K562 (cell line): ENCODE measurements around the gene TAF15. TPM values are rescaled to one million over a fixed set of nuclear protein-coding genes. Genes with fewer than 3 reads are reported as not detected.
A peak's percentile ranks its signal among the peaks of the same experiment; 100 is the strongest.

ENCODE experiments used
- BMI1 ChIP-seq: fragments of 150-350 bp; IDR thresholded peaks from 2 replicates; pipeline ENCODE4 v1.6.1; 2014; ENCODE audit warnings: low read length
- E2F8 ChIP-seq: fragments of 450-650 bp; IDR thresholded peaks from 2 replicates; pipeline ENCODE4 v1.7.1; 2018; ENCODE audit warnings: mild to moderate bottlenecking, low read depth; ENCODE audit not compliant: partially characterized antibody
- ELF4 ChIP-seq: fragments of 450-650 bp; formaldehyde crosslinking; IDR thresholded peaks from 2 replicates; pipeline ENCODE4 v1.4.0; 2022; ENCODE audit warnings: missing genetic modification characterization
- GABPB1 ChIP-seq: sonication (generic); formaldehyde crosslinking; IDR thresholded peaks from 2 replicates; pipeline ENCODE4 v1.8.0; 2022; ENCODE audit warnings: mild to moderate bottlenecking, missing genetic modification reagents
- MAZ ChIP-seq, 2 experiments: fragments of 450-650 bp in 1 of 2; sonication (generic) in 1 of 2; formaldehyde crosslinking; IDR thresholded peaks in 1 of 2; conservative IDR thresholded peaks in 1 of 2; 2 replicates each; pipeline versions ENCODE4 v1.4.0 to v1.5.0; 2020; ENCODE audit warnings: mild to moderate bottlenecking in 1 of 2, missing genetic modification reagents in 1 of 2
- NEUROD1 ChIP-seq: fragments of 150-350 bp; IDR thresholded peaks from 2 replicates; pipeline ENCODE4 v1.6.1; 2014; ENCODE audit warnings: borderline replicate concordance, low read length, low read depth; ENCODE audit not compliant: partially characterized antibody
- POLR2AphosphoS5 ChIP-seq: IDR thresholded peaks from 2 replicates; pipeline ENCODE4 v1.6.1; 2011; ENCODE audit warnings: mild to moderate bottlenecking, low read depth, low read length, moderate library complexity; ENCODE audit not compliant: control insufficient read depth, insufficient read depth
- RBM22 ChIP-seq: fragments of 200-400 bp; formaldehyde crosslinking; IDR thresholded peaks from 2 replicates; pipeline ENCODE4 v1.6.1; 2018; ENCODE audit warnings: low read length, low read depth; ENCODE audit not compliant: poor library complexity, severe bottlenecking
- RNF2 ChIP-seq: sonication (generic); IDR thresholded peaks from 2 replicates; pipeline ENCODE4 v1.6.1; 2016
- SAP30 ChIP-seq: fragments of 200-600 bp; sonication (generic); IDR thresholded peaks from 2 replicates; pipeline ENCODE4 v1.6.1; 2012; ENCODE audit warnings: borderline replicate concordance, low read depth, mild to moderate bottlenecking, moderate library complexity, low read length, control low read depth, inconsistent platforms; ENCODE audit not compliant: insufficient read depth, poor library complexity, severe bottlenecking
- SUPT5H ChIP-seq: fragments of 450-650 bp; IDR thresholded peaks from 2 replicates; pipeline ENCODE4 v1.6.1; 2016
- TEAD4 ChIP-seq, 2 experiments: sonication (generic) in 1 of 2; formaldehyde crosslinking in 1 of 2; IDR thresholded peaks; 2 replicates each; pipeline versions ENCODE4 v1.6.1 to v1.8.0; 2012 to 2022; ENCODE audit warnings: borderline replicate concordance in 1 of 2, inconsistent platforms in 1 of 2, low read length in 1 of 2, mild to moderate bottlenecking in 1 of 2, missing genetic modification reagents in 1 of 2
- ZNF23 ChIP-seq: fragments of 250-450 bp; sonication (Bioruptor Pico); IDR thresholded peaks from 2 replicates; pipeline ENCODE4 v1.4.0; 2020; ENCODE audit warnings: mild to moderate bottlenecking
- ZNF586 ChIP-seq: fragments of 450-650 bp; formaldehyde crosslinking; conservative IDR thresholded peaks from 2 replicates; pipeline ENCODE4 v1.4.0; 2020; ENCODE audit warnings: mild to moderate bottlenecking, moderate library complexity
- polyA plus RNA-seq, 8 experiments: library from polyadenylated mRNA; depleted of rRNA in 4 of 8; stranded (reverse) in 5 of 8; unstranded in 3 of 8; fragments of >200 nt; fragmentation: Nextera tagmentation in 2 of 8; fragmentation: Illumina TruSeq in 1 of 8; extraction: Ambion mirVana in 2 of 8; extraction: Trizol in 1 of 8; gene quantifications; 2 replicates each; pipeline versions ENCODE4 v1.2.1 to v1.2.3, GENCODE V29; 2011 to 2014; ENCODE audit warnings: inconsistent platforms in 1 of 8, missing spikeins in 1 of 8
- total RNA-seq, 7 experiments: library from RNA; depleted of rRNA in 6 of 7; stranded (reverse); fragments of >200 nt in 6 of 7; fragmentation: Illumina TruSeq in 2 of 7; extraction: Trizol in 2 of 7; gene quantifications; 2 replicates each; pipeline versions ENCODE4 v1.2.1 to v1.2.3, GENCODE V29; 2011 to 2021; ENCODE audit warnings: low replicate concordance in 1 of 7

Gene TAF15
- total and polyA plus RNA-seq, 9 of the 15 experiments (the other 6 are each of a cell fraction or from before 2014, with no cell fraction given): 4.1 to 272 (median 56.8) TPM

GRCh38 chr17:35847633-35848373, 38.5 kb downstream of the TAF15 start (continued):
- TF ChIP-seq RBM22 (peak; percentile 46), ZNF586 (no peak), MAZ (CRISPR knock-in tag; conservative IDR thresholded peaks at IDR 0.05 in 1 of 2, IDR thresholded peaks at IDR 0.05 in 1 of 2) (no peak), POLR2AphosphoS5 (peak; percentile 61), RNF2 (no peak), NEUROD1 (no peak), SUPT5H (peak; percentile 77), E2F8 (peak; percentile 16), ELF4 (CRISPR knock-in tag) (peak; percentile 67), GABPB1 (no peak), ZNF23 (CRISPR knock-in tag) (no peak), TEAD4 (IDR thresholded peaks at IDR 0.05; ENCODE audit: low read length) (no peak), TEAD4 (CRISPR knock-in tag; IDR thresholded peaks at IDR 0.05; ENCODE audit: borderline replicate concordance) (no peak), BMI1 (no peak), SAP30 (no peak)
- TF ChIP-seq, all 486 proteins: peak for 11
